H4 (cell line): Measurements from ENCODE around the gene C5AR1. TPM values are rescaled to one million over a fixed set of nuclear protein-coding genes. Genes with fewer than 3 reads are reported as not detected.
"Not testable (repeated sequence)": the region's sequence is repeated elsewhere in the genome, so short reads cannot be mapped to it uniquely, and the experiment has no call there.

Experiments
- DNase-seq: peaks from one replicate; pipeline ENCODE4 v3.0.0-alpha.2; 2015; ENCODE audit warnings: low spot score
- total RNA-seq: library from RNA; depleted of rRNA; stranded (reverse); fragments of >200 nt; shearing (Covaris generic); gene quantifications from 2 replicates; pipeline ENCODE4 v1.2.3, GENCODE V29; 2014

Gene C5AR1
- total RNA-seq, 1 experiment from 2014 or later, result 0.04 TPM

DNA sequence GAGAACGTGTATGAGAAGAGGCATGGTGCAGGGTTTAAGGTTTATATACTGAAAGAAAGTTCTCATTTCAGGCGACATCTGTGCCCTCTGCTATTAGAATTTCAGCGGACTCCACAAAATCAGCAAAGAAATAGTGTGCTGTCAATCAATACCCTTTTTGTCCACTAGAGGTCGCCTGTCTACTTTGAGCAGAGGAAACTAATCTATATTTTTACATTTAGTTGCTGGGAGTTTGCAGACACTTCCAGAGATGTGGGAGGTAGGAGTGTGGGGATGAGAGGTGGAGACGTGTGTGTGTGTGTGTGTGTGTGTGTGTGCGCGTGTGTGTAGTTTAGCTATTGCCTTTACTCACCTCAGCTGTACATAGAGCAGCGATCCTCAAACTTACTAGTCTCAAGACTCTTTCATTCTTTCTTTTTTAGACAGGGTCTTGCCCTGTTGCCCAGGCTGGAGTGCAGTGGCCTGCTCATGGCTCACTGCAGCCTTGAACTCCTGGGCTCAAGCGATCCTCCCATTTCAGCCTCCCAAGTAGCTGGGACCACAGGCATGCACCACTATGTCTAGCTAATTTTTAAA lies 25.2 kb upstream of the C5AR1 start:
- peak; percentile 62 for DNase-seq

DNA sequence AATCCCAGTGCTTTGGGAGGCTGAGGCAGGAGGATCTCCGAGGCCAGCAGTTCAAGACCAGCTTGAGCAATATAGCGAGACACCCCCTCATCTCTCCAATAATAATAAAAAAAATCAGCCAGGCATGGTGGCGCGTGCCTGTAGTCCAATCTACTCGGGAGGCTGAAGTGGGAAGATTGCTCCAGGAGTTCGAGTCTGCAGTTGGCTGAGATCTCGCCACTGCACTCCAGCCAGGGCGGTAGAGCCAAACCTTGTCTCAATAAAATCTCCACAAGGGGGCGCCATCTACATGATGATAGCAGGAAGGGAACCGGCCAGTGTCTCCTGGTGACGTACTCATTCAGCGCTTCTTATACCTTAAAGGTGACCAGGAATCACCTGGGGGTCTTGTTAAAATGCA lies 13.6 kb upstream of the C5AR1 start:
- peak; percentile 83 for DNase-seq

DNA sequence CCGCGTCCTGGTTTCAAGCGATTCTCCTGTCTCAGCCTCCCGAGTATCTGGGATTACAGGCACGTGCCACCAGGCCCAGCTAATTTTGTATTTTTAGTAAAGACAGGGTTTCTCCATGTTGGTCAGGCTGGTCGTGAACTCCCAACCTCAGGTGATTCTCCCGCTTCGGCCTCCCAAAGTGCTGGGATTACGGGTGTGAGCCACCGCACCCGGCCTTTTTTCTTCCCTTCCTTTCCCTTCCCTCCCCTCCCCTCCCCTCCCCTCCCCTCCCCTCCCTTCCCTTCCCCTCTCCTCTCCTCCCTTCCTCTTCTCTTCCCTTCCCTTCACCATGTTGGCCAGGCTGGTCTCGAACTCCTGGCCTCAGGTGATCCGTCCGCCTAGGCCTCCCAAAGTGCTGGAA lies 8.8 kb upstream of the C5AR1 start:
- DNase-seq, result not testable (repeated sequence)

DNA sequence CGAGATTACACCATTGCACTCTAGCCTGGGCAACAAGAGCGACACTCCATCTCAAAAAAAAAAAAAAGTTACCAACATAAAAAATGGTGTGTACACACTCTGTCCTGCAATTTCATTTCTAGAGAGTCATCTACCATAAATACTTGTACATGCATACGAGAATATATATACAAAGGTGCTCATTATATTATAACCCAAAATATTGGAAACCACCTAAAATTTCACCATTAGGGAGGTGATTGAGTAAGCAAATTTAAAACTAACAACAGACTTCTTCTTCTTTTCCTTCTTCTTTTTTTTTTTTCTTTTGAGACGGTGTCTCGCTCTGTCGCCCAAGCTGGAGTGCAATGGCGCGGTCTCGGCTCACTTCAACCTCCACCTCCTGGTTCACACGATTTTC lies 7.4 kb upstream of the C5AR1 start:
- no peak for DNase-seq

DNA sequence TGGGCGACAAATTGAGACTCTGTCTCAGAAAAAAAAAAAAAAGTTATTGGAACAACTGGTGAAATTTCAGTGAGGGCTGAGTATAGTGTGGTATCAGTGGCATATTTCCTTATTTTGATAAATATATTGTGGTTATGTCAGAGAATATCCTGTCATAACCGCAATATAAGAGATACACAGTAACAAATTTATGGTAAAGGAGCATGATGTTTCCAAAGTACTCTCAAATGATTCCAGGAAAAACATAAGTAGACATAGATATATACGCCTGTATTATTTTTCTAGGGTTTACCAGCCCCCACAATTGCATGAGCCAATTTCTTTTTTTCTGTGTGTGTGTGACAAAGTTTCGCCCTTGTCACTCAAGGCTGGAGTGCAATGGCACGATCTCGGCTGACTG lies 5.7 kb upstream of the C5AR1 start:
- no peak for DNase-seq

DNA sequence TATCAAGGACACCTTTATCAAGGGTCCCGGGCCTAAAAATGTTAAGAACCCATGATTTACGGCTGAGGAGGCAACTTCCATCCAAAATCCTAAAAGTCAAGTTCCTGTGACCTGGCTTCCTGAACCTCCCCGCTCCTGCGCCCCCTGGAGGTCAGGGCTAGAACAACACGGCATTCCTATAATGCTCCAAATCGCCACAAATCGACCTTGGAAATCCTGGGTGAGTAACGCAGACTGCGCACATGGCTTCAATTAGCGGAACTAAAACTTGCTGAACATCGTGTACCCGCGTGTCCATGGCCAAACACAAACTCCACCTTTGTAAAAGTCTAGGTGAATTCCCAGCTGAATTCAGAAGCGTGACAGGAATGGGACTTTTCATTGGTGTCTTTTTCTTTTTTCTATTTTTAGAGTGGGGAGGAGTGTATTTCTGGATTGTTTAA lies 4.3 kb upstream of the C5AR1 start:
- peak; percentile 88 for DNase-seq

DNA sequence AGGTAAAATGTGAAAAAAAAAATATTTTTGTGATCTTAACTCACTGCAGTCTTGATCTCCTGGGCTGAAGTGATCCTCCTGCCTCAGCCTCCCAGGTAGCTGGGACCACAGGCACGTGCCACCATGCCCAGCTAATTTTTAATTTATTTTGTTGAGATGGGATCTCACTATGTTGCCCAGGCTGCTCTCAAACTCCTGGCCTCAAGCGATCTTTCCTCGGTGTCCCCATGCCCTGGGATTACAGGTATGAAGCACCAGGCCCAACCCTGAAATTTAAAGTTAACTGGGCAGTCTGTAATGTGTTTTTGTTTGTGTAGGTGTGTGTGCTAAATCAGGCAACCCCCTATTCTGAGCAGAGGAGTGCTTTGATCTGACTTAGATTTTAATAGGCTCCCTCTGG lies 3.4 kb upstream of the C5AR1 start:
- DNase-seq, result no peak

DNA sequence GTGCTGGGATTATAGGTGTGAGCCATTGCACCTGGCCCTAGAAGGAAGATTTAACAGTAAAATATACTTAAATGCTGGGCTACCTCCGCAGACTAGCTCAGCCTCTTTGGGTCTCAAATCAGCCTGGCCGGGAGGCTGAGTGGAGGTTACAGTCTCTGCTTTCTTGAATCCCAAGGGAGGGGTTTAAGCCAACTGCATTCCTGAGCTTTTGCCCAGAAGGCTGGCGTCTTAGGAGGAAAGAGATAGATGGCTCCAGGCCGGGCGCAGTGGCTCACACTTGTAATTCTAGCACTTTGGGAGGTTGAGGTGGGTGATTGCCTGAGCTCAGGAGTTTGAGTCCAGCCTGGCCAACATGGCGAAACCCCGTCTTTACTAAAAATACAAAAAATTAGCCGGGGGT lies 623 bp upstream of the C5AR1 start:
- DNase-seq, result no peak

DNA sequence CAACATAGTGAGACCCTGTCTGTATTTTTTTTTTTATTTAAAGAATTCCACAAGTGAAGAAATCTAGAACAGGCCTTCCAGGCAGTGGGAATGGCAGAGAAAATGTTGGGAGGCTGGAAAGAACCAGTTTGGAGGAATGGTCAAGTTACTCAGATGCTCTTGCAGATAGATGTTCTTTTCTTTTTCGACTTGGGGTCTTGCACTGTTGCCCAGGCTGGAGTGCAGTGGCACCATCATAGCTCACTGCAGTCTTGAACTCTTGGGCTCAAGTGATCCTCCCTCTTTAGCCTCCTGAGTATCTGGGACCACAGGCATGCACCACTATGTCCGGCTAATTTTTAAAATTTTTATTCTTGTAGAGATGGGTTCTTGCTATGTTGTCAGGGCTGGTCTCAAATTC lies 662 bp downstream of the C5AR1 start:
- no peak for DNase-seq

DNA sequence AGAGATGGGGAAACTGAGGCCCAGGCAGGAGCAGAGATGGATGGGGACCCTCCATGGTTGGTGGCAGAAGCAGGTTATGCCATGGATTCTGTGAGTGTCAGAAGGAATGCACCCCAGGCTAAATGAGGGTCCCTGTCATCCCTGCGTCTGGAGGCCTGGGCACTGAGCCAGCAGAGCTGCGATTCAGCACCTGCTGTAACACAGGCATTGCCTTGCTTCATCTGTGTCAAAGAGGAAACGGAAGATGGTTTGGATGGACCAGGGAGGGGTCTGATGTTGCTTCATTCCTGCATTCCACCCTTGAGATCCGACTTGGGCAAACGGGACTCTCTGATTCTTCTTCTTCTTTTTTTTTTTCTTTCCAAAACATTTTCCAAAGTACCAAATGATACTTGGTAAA lies 1.2 kb downstream of the C5AR1 start:
- no peak for DNase-seq

DNA sequence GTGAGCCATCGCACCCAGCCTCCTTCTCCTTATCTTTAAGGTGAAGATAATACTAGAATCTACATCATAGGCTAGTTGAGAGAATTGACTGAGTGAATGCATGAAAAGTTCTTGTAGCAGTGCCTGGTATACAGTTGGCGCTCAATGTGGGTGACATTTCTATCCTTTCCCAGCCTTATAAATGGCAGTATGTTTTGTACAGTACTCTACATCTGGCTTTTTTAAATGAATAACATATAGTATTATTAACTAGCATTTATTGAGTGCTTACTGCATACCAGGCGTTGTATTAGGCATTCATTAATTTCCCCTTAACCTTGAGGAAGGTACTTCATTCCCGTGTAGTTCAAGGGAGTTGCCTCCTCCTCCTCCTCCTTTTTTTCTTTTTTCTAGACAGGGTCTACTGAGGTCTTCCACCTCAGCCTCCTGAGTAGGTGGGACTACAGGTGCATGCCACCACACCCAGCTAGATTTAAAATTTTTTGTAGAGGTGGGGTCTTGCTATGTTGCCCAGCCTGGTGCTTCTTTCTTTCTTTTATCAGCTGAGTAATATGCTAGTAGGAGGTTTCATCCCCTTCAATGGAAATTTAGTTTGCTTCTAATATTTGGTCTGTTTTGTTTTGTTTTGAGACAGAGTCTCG lies 2.8 kb downstream of the C5AR1 start:
- DNase-seq, result no peak

DNA sequence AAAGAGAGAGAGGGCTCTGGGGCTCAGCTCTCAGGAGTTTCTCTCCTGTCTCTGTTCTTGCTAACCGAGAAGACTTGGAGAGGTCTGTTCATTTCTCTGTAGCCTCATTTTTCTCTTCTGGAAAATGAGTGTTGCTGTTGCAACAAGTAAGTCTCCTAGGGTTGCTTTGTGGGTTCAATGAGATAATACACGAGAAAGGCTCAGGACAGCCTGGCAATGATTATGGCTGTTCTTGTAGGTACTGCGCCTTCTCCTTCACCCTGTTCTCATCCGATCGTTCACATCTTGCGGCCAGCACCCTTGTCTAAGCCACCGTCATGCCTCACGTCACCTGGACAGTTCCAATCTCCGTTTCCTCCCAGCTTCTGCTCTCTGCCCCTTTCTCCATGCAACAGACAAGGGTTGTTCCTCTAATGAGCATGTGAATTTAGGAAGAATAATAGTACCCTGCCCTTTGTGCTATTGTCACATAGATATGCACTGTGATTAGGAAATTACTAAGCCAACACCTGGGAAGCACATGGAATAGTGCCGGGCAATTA lies 4.2 kb downstream of the C5AR1 start:
- DNase-seq, result no peak

DNA sequence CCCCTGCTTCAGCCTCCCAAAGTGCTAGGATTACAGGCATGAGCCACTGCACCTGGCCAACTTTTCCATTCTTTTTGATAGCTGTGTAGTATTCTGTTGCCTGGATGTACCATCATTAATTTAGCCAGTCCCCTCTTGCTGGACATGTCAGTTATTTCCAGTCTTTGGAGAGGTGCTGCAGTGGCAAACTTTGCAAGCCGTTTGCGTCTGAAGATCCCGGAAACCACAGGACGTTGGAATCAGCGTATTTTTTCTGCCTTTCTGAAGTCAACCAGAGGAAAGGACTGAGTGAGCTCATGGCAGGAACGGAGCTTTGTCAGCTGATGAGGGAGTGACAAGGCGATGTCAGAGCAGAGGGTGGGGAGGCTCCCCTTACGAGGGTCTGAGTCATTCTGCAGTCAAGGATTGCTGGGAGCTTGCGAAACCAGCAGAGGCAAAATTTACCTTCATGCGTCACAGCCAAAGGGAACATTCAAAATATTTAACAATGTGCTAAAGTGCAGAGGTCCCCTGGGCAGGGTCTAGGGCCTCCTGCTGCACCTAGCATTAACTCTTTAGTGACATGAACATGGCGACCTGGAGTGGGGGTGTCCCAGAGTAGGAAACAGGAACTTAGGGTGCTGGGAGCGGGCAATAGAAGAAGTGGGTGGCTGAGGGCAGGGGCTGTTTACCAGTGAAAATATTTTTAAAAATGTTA lies 5.6 kb downstream of the C5AR1 start:
- peak; percentile 96 for DNase-seq

DNA sequence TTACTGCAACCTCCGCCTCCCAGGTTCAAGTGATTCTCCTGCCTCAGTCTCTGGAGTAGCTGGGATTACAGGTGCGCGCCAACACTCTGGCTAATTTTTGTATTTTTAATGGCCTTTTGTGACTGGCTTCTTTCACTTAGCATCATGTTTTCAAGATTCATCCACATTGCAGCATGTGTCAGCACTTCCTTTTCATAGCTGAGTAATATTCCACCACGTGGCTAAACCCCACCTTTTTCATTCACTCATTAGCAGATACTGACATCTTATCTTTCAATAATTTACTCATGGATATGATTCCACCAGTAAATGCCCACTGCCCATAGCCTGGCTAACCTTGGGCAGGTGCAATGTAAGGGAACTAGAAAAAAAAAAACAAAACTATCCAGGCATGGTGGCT lies 6.9 kb downstream of the C5AR1 start:
- no peak for DNase-seq

DNA sequence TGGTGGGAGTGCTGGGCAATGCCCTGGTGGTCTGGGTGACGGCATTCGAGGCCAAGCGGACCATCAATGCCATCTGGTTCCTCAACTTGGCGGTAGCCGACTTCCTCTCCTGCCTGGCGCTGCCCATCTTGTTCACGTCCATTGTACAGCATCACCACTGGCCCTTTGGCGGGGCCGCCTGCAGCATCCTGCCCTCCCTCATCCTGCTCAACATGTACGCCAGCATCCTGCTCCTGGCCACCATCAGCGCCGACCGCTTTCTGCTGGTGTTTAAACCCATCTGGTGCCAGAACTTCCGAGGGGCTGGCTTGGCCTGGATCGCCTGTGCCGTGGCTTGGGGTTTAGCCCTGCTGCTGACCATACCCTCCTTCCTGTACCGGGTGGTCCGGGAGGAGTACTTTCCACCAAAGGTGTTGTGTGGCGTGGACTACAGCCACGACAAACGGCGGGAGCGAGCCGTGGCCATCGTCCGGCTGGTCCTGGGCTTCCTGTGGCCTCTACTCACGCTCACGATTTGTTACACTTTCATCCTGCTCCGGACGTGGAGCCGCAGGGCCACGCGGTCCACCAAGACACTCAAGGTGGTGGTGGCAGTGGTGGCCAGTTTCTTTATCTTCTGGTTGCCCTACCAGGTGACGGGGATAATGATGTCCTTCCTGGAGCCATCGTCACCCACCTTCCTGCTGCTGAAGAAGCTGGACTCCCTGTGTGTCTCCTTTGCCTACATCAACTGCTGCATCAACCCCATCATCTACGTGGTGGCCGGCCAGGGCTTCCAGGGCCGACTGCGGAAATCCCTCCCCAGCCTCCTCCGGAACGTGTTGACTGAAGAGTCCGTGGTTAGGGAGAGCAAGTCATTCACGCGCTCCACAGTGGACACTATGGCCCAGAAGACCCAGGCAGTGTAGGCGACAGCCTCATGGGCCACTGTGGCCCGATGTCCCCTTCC lies 10.5 kb downstream of the C5AR1 start:
- no peak for DNase-seq

DNA sequence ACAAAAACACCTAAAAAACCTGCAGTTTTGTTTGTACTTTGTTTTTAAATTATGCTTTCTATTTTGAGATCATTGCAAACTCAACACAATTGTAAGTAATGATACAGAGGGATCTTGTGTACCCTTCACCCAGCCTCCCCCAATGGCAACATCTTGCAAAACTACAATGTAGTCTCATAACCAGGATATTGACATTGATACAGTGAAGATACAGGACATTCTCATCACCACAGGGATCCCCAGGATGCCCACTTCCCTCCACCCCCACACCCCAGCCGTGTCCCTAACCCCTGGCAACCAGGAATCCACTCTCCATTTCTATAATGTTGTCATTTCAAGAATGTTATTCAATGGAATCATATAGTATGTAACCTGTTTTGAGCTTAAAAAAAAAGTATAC lies 12.0 kb downstream of the C5AR1 start:
- no peak for DNase-seq

DNA sequence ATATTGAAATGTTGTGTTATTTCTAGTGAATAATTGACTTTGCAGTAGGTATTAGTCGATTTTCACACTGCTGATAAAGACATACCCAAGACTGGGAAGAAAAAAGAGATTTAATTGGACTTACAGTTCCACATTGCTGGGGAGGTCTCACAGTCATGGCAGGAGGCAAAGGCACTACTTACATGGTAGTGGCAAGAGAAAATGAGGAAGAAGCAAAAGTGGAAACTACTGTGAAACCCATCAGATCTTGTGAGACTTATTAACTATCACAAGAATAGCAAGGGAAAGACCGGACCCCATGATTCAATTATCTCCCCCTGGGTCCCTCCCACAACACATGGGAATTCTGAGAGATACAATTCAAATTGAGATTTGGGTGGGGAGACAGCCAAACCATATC lies 12.4 kb downstream of the C5AR1 start:
- no peak for DNase-seq

DNA sequence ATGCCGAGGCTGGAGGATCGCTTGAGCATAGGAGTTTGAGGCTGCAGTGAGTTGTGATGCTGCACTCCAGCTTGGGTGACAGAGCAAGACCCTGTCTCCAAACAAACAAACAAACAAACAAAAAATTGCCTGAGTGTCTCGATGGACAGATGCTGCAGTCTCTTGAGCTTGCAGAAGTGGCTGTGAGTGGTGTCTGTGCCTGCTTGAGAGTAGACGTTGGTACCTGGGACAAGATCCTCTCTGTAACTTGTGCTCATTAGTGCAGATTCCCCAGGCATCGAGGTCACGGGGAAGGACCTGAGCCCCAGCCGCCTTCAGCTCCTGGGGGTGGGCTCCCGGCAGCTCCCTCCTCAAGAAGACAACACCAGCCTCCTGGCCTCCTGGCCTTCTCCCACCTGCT lies 13.7 kb downstream of the C5AR1 start:
- no peak for DNase-seq

DNA sequence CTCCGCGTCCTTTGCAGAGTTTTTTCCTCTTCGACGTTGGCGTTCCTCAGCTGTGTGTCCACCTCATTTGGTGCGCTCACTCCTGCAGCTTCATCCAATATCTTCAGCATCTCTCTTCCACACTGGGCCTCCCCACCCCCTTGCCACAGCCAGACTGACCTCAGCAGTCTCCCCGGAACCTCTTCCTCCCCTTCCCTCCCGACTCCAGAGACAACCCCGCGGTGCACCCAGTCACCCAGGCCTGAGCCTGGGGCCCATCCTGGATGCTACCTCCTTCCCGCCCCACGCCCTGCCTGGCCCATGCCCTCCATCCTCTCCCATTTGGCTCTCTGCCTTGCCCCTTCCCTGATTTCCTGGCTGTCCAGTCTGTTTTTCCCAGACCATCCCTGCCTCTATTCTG lies 14.2 kb downstream of the C5AR1 start:
- no peak for DNase-seq

DNA sequence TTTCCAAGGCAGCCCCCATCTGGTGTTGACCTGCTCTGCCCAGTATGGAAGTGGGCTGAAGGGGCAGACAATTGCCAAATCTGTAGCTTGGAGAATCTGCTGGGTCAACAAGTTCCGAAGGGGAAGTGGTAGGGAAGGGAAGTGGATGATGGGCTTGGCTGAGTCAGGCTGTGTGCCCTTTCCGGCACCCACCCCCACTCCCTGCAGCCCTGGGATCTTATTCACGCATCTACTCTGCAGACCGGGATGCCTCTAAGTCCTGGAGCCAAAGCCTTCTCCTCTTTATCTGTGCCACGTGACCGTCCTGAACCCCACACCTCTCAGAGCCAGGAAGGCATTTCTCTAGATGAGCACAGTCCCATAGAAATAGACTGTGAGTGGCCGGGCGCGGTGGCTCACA lies 14.8 kb downstream of the C5AR1 start:
- no peak for DNase-seq

DNA sequence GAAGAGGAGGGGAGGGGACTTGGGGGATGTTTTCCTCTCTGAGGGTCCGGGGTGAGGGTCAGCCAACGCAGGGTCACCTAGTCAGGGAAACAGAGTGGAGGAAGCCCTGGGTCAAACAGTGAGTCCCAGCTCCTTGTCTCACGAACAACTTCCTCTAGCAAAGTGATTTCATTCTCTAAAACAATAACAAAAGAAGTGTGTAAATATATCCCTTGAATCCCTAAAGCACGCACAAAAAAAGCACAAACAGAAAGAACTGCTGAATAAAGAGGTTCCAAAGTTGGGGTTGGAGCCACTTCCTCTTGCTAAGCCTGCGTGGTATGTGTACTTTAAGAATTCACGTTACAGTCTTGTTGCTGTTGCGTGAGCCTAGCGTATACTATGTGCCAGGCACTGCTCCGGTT lies 20.8 kb downstream of the C5AR1 start:
- peak; percentile 49 for DNase-seq

DNA sequence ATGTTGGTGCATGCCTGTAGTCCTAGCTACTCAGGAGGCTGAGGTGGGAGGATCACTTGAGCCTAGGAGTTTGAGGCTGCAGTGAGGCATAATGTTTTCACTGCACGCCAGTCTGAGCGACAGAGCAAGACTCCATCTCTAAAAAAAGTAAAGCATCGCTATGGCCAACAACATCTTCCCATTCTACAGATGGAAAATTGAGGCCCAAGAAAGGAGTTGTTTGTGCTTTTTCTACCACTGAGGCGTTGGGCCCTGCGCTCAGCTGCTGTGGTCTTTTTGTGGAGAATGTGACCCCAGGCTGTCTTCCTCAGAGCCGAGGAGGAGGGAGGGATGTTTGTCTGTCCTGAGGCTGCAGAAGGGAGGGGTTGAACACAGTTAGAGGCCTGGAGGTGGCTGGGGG lies 21.8 kb downstream of the C5AR1 start:
- DNase-seq, result no peak
